Cardiac muscle cell (in vitro differentiated cells and primary cell): ENCODE results near the gene HSD11B2. TPM values are rescaled to one million over a fixed set of nuclear protein-coding genes. Genes with fewer than 3 reads are reported as not detected.

ENCODE experiments used
- DNase-seq, 2 donors: peaks; one replicate each; pipeline versions ENCODE4 v3.0.0 to v3.0.0-alpha.2; 2010 to 2017; ENCODE audit warnings: low read depth in 1 of 2, low spot score in 1 of 2
- H3K27ac ChIP-seq: fragments of 200-600 bp; sonication (generic); 2 replicates; pipeline ENCODE4 v1.5.1; 2016
- H3K27me3 ChIP-seq: fragments of 200-600 bp; sonication (generic); 2 replicates; pipeline ENCODE4 v1.6.0; 2016; ENCODE audit warnings: control low read depth
- H3K36me3 ChIP-seq: fragments of 200-600 bp; sonication (generic); 2 replicates; pipeline ENCODE4 v1.5.1; 2016; ENCODE audit warnings: control low read depth
- H3K4me1 ChIP-seq: fragments of 200-600 bp; sonication (generic); 2 replicates; pipeline ENCODE4 v1.8.1; 2017; ENCODE audit warnings: low read depth, mild to moderate bottlenecking, mixed run types
- H3K4me3 ChIP-seq: fragments of 200-600 bp; sonication (generic); 2 replicates; pipeline ENCODE4 v1.5.1; 2016; ENCODE audit warnings: mild to moderate bottlenecking
- H3K9me3 ChIP-seq: fragments of 200-600 bp; sonication (generic); 2 replicates; pipeline ENCODE4 v1.5.1; 2017; ENCODE audit warnings: low read depth, mild to moderate bottlenecking, control low read depth
- polyA plus RNA-seq: library from polyadenylated mRNA; unstranded; fragments of >200 nt; fragmentation: Nextera tagmentation; extraction: Ambion mirVana; gene quantifications from 2 replicates; pipeline ENCODE4 v1.2.1, GENCODE V29; 2016
- total RNA-seq: library from RNA; depleted of rRNA; stranded (reverse); fragments of >200 nt; gene quantifications from 2 replicates; pipeline ENCODE4 v1.2.3, GENCODE V29; 2016
- TF ChIP-seq, protein P1 (sequence below): IDR thresholded peaks from 2 replicates; pipeline ENCODE4 v1.5.1; 2012; ENCODE audit warnings: low read depth, mild to moderate bottlenecking, low read length

HSD11B2 gene
- total and polyA plus RNA-seq, 2 experiments from 2014 or later: 0.36 to 0.84 TPM

DNA sequence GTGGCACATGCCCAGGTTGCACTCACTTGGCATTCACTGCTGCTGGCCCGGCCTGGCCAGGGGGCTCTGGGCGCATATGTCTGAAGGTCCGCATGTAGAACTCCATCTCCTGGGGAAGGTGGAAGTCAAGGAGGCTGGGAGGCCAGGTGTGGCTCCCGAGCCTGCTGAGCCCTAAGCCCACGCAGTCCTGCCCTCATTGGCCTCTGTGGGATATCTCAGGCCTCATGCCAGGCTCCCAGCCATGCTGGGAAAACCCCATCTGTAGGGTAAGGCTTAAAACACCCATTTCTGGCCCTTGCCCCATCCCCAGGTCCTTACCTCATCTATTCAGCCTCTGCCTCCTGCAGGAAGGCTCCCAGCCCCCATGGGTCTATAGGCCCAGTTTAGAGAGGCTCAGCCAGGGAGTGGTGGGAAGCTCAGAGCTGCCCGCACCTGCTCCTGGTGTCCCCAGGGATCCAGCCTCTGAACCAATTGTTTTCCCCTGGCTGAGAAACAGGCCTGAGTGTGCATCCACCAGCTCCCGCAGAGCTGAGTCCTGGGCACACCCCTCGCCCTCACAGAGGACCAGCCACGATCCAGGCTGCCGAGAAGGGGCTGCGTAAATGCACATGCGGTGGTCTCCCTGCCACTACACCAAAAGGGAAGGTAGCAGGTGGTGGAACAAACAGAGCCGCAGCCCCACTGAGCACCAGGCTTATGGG lies 35.3 kb upstream of the HSD11B2 start:
- Histone ChIP-seq H3K4me3 (no peak overlapping the region), H3K9me3 (no peaks in the 10 kb centered on the region), H3K27me3 (peaks cover 46% of the 10 kb centered on the region), H3K27ac (no peak overlapping the region), H3K4me1 (peaks cover 14% of the 10 kb centered on the region), H3K36me3 (no peaks in the 10 kb centered on the region)
- DNase-seq: no peak
- TF ChIP-seq, protein P1, sequence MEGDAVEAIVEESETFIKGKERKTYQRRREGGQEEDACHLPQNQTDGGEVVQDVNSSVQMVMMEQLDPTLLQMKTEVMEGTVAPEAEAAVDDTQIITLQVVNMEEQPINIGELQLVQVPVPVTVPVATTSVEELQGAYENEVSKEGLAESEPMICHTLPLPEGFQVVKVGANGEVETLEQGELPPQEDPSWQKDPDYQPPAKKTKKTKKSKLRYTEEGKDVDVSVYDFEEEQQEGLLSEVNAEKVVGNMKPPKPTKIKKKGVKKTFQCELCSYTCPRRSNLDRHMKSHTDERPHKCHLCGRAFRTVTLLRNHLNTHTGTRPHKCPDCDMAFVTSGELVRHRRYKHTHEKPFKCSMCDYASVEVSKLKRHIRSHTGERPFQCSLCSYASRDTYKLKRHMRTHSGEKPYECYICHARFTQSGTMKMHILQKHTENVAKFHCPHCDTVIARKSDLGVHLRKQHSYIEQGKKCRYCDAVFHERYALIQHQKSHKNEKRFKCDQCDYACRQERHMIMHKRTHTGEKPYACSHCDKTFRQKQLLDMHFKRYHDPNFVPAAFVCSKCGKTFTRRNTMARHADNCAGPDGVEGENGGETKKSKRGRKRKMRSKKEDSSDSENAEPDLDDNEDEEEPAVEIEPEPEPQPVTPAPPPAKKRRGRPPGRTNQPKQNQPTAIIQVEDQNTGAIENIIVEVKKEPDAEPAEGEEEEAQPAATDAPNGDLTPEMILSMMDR: no peak

GRCh38 chr16:67396159-67397035 lies 34.5 kb upstream of the HSD11B2 start:
- H3K27me3 ChIP-seq: peaks cover 39% of the 10 kb centered on the region
- no peak overlapping the region for H3K27ac ChIP-seq

DNA sequence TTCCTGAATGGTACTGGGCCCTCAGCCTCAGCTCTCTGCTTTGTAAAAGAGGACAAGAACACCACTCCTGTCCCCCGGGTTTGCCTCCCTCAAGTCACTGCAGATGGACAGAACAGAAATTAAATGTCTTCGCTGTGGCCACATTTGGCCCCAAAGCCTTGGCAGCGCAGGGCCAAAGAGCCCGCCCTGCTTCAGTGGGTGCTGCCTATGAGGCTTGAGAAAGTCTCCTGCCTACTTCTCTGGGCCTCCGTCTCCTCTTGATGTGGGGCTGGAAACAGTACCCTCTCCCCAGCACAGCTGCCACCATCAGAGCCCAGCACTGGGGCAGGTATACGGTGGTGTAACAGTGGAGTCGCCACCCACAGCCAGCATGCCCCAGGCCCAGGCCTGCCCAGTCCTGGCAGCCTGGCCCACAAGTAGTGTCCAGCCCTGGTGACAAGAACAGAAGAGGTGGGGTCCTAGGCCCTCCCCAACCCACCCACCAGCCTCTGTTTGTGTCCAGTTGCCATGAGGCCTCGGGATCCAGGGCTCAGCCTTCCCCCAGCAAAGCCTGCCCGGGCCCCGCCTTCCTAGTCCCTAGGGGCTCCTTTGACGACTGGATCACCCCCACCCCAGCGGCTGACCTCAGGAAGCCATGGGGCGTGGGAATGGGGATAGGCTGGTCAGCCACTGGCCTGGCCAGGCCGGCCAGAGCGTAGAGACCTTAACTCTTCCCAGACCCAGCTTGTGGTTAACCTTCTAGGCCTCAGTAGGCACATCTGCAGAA lies 33.7 kb upstream of the HSD11B2 start:
- Histone ChIP-seq H3K27ac (no peak overlapping the region), H3K9me3 (no peaks in the 10 kb centered on the region), H3K36me3 (no peaks in the 10 kb centered on the region), H3K27me3 (peaks cover 36% of the 10 kb centered on the region), H3K4me3 (no peak overlapping the region), H3K4me1 (peaks cover 14% of the 10 kb centered on the region)
- no peak for DNase-seq
- TF ChIP-seq, protein P1: no peak

More at GRCh38 chr16:67396159-67397035, 34.5 kb upstream of the HSD11B2 start:
- peaks cover 14% of the 10 kb centered on the region for H3K4me1 ChIP-seq
- H3K4me3 ChIP-seq: no peak overlapping the region
- H3K9me3 ChIP-seq: no peaks in the 10 kb centered on the region
- peak; percentile 64 to 81 for DNase-seq
- TF ChIP-seq, protein P1: no peak
- H3K36me3 ChIP-seq: no peaks in the 10 kb centered on the region

GRCh38 chr16:67397812-67398545 lies 32.9 kb upstream of the HSD11B2 start:
- Histone ChIP-seq H3K4me3 (no peak overlapping the region), H3K4me1 (peaks cover 14% of the 10 kb centered on the region), H3K27me3 (peaks cover 28% of the 10 kb centered on the region), H3K27ac (no peak overlapping the region), H3K36me3 (no peaks in the 10 kb centered on the region), H3K9me3 (no peaks in the 10 kb centered on the region)
- DNase-seq: no peak
- TF ChIP-seq, protein P1: no peak
